Measurements from ENCODE around the gene SLC12A3.
"Not testable (repeated sequence)": the region's sequence is repeated elsewhere in the genome, so short reads cannot be mapped to it uniquely, and the experiment has no call there.

SLC12A3 gene

DNA sequence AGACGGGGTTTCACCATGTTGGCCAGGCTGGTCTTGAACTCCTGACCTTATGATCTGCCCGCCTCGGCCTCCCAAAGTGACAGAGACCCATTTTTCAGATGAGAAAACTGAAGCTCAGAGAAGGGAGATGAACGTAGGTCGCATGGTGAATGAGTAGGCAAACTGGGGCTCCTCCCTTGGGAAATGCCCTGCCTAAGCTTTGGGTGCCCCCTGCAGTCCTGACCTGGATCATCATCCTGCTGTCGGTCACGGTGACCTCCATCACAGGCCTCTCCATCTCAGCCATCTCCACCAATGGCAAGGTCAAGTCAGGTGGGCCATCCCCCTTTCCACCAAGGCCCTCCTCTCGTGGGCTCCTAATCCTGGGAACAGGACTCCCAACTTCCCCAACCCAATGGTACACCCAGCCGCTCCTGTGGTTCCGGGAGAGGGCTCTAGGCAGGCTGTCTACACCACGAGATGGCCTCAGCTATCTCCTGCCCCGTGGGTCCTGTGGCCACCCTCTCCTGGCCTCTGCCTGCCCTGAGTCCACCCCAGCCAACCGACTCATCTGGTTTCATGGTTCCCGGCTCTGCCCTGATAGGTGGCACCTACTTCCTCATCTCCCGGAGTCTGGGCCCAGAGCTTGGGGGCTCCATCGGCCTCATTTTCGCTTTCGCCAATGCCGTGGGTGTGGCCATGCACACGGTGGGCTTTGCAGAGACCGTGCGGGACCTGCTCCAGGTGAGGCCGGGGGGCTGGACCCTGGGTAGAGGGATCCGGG, 4.7 kb downstream of the SLC12A3 start:
- DNase-seq: peak; percentile 59

DNA sequence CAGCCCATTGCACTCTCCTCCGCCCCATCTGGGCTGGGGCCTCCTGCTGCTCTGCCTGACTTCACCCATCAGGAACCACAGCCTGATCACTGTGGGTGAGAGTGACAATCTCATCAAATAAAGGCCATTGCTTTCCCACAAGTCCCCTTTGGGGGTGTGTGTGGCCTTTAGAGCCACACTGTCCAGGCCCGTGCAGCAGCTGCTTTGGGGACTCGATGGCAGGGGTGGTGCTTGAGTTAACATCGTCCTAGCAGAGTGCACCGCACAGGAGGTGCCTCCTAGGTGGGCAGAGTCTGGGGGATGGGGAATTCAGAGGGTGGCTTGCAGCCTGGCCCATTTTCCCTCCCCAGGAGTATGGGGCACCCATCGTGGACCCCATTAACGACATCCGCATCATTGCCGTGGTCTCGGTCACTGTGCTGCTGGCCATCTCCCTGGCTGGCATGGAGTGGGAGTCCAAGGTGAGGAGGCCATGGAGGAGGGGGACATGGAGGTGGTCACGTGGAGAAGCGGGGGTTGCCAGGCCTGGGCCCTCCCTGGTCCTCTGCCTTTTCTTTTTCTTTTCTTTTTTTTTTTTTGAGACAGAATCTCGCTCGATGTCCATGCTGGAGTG, 5.4 kb downstream of the SLC12A3 start:
- DNase-seq: no peak

DNA sequence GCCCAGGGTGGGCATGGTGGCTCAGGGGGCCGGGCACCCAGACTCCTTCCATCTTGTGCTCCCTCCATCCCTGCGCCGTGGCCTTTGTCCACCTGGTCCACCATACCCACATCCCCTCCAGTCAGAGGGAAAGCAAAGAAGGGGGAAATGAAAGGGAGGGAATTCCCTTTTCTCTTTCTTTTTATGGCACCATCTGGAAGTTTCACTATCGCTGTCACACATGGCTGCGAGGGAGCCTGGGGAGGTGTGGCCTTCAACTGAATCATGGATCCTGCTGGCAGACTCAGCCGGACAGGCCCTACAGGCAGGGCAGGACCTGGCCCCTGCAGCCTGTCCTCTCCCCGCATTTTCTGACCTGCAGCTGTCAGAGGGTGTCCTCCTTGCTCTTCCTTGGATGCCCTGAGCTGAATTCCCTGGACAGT, 6.2 kb downstream of the SLC12A3 start:
- DNase-seq: peak; percentile 68 to 78

GRCh38 chr16:56872863-56873391, 7.9 kb downstream of the SLC12A3 start:
- peak; percentile 31 to 72 for DNase-seq

DNA sequence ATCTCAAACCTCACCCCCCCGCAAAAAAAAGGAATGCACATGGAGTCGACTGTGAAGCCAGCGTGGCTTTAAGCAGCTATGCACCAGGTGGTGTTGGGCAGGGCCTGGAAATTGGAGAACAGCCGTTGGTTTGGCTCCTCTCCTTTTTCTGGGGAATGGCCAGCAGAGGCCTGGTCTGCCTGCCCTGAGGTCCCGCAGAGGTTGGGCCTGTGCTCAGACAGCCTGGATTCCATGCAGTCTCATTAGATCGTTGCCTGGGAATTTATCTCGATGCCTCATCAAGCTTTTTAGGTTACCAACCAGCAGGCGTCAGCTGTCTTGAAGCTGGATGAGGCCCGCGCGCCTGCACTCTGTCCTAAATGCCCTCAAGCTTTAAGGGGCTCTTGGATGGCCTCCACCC, 9.8 kb downstream of the SLC12A3 start:
- DNase-seq: no peak

- DNase-seq: no peak
These were observed 11.0 kb downstream of the SLC12A3 start for GRCh38 chr16:56876048-56876447.

- no peak for DNase-seq
These were observed 12.6 kb downstream of the SLC12A3 start for GRCh38 chr16:56877486-56878182.

DNA sequence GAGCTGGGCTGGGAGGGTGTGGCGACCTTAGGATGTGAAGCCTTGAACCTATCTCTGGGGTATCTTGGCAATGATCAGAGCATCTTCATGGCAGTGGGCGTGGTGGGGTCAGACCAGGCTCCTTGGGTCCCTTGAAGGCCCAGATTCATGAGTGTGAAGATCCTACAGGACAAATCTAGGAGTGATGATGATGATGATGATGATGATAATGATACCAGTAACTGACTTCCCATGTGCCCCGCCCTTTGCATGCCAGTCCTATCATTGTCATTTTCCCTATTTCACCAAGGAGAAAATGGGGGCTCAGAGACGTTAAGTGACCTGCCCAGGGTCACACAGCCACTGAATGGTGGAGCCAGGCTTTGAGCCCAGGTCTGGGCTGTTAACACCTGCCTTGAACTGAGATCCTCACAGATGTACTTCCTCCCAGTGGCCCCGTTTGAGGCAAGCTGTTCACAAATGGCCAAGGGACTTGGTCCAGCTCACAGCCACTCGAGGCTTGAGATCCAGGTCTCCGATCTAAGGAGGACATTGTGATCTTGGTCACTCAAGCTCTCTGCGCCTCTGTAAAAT, 13.4 kb downstream of the SLC12A3 start:
- no peak for DNase-seq

DNA sequence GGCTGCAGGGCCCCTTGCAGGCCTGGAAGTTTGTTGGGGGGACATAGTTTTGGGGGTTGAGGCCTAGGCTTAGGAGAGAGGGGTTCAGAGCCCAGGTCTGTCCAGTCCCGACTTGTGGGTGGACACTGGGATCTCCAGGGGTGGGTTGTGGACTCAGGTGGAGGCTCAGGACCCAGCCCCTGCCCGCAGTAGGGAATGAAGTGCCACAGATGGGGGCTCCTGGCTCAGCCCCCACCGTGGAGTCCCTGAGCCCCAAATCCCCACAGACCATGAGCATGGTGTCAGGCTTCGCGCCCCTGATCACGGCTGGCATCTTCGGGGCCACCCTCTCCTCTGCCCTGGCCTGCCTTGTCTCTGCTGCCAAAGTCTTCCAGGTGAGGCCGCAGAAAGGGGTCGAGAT, 14.3 kb downstream of the SLC12A3 start:
- DNase-seq: no peak

DNA sequence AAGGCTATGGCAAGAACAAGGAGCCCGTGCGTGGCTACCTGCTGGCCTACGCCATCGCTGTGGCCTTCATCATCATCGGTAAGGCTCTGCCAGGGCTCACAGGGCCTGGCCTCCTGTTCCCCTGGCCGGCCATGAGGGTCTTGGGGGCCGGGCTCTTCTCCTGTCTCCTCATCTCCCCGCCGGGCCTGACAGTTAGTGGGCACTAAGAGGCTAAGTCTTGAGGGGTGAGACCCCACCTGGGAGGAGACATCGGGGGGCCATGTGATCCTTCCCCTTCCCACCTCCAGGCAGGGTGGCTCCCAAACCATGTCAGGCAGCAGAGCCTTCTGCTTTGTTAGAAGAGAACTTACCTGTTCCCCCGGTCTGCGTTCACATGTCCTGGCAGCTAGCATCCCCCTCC, 15.2 kb downstream of the SLC12A3 start:
- no peak for DNase-seq

GRCh38 chr16:56880685-56881084, 15.7 kb downstream of the SLC12A3 start:
- no peak for DNase-seq

DNA sequence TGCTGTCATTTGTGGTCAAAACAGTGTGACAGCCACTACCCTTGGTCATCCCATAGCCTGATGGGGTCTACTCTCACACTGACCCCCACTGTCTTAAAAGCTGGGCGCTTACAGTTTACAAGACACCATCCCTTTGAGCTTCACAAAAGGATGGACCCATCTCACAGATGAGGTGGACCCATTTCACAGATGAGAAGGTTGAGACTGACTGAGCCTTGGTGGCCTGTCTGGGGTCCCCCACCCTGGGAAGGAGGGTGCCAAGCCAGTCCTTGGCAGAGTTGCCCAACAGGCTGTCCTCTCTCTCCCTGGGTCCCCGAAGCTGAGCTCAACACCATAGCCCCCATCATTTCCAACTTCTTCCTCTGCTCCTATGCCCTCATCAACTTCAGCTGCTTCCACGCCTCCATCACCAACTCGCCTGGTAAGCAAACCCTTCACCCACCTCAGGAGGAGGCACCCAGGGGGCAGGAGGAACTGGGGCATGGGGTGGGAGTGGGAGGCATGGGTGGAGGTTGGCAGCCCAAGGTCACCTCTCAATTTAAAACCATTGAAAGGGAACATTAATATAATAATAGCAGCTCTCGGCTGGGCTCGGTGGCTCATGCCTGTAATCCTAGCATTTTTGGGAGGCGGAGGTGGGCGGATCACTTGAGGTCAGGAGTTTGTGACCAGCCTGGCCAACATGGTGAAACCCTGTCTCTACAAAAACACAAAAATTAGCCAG, 17.2 kb downstream of the SLC12A3 start:
- no peak for DNase-seq

GRCh38 chr16:56883586-56883985, 18.6 kb downstream of the SLC12A3 start:
- DNase-seq: no peak

DNA sequence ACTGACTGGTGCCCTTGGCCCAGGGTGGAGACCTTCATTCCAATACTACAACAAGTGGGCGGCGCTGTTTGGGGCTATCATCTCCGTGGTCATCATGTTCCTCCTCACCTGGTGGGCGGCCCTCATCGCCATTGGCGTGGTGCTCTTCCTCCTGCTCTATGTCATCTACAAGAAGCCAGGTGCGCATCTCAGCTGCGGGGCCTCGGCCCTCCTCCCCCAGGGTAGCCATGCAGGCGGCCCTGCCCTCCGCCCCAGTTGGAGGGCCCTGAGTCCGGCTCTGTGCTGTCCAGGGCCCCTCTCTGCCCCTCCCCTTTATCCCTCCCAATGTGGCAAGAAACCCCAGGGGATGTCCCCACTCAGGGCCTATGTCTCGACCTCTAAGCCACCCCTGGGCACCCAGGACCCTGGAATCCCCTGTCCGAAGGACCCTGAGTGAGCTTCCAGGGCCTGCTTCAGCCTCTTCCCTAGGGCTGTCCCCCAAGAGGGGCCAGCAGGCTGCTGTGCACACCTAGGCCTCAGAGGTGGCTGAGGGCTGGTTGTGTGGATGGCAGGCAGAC, 19.1 kb downstream of the SLC12A3 start:
- no peak for DNase-seq

DNA sequence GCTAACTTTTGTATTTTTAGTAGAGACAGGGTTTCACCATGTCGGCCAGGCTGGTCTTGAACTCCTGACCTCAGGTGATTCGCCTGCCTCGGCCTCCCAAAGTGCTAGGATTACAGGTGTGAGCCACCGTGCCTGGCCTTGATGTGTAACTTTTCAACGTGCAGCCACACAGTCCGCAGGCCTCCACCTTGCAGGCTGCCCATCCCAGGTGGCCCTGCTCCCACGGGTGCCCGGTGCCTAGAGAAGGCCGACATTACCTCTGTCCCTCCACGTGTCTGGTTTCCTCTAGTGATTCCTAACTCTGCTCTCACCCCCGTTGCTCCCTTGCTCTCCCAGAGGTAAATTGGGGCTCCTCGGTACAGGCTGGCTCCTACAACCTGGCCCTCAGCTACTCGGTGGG, 19.9 kb downstream of the SLC12A3 start:
- DNase-seq: not testable (repeated sequence)

DNA sequence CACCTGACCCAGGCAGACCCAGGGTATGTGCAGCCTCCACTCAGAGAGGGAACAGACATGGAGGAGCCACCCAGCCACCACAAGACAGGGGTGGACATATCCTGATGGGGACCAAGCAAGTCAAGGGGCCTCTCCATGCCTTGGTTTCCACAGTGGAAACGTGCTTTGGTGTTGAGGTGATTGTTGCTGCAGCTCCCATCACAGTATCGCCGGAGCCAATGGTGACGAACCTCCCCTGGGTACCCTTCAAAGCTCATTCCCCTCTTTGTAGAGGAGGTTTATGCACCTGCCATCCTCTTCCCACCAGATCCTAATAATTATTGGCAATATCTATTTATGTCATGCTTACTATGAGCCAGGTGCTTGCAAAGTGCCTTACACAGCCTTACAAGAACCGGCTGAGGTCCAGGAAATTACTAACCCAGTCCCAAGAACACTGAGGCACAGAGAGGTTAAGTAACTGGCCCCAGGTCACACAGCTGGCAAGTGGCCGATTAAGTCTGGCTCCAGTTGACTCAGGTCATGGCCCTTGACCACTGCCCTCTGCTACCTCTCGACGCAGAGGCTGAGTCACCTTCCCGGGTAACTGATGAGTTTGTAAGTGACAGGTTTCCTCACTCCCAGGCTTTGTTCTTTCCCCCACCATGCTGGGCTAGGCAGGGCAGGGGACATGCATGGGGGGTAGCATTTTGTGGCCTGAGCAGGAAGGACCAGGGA, 20.6 kb downstream of the SLC12A3 start:
- no peak for DNase-seq

GRCh38 chr16:56886296-56886695, 21.3 kb downstream of the SLC12A3 start:
- DNase-seq: no peak

GRCh38 chr16:56886826-56887225, 21.8 kb downstream of the SLC12A3 start:
- DNase-seq: no peak

DNA sequence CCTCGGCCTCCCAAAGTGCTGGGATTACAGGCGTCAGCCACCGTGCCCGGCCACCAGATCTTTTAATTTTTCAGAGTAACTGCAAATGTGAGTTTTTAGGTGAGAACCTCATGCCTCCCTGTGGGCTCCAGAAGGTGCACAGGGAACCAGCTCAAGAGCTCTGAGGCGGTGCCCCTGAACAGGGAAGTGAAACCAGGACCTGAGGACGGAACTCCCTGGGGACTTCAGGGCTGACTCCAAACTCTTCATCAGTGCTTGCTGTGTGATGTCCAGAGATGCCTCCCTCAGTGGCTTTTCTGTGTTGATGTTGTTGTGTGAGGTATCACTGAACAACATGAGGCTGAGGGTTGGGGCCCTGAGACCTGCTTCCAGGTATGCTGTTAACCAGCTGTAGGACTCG, 23.8 kb downstream of the SLC12A3 start:
- peak; percentile 56 to 58 for DNase-seq

- no peak for DNase-seq
These were observed 24.2 kb downstream of the SLC12A3 start for GRCh38 chr16:56889206-56889605.

DNA sequence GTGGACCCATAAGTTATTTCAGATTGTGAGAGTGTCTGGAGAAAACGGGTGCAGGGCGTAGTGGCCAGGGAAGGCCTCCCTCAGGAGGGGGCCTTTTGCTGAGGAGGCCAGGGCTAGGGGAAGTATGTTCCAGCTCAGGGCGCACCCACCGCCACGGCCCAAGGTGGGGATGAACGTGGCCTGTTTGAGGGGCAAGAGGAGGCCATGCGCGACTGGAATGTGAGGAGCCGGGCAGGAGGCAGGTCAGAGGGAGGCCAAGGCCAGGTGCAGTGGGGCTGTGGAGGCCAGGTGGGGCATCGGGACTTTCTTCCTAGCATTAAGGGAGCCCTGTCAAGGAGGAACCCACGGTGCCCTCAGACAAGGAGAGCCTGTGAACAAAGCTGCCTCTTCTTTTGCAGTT, 26.7 kb downstream of the SLC12A3 start:
- DNase-seq: no peak

DNA sequence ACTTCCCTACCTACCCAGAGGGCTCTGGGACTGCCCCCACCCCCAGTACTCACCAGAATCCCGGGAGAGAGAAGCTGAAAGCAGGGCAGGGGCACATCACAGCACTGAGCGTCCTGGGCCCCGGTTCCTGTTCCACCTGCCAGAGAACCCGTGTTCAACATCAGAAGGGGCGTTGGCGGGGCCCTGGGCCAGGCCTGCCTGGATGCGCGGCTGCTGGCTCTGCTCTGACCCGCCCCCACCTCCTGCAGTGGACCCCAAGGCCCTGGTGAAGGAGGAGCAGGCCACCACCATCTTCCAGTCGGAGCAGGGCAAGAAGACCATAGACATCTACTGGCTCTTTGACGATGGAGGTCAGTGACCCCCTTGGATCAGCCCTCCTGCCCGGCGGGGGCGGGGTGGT, 27.7 kb downstream of the SLC12A3 start:
- DNase-seq: no peak
